Dermis blood vessel endothelial cell (primary cell): ENCODE measurements around the gene ADAMTSL4. TPM values are rescaled to one million over a fixed set of nuclear protein-coding genes. Genes with fewer than 3 reads are reported as not detected.
"Not testable (repeated sequence)": the region's sequence is repeated elsewhere in the genome, so short reads cannot be mapped to it uniquely, and the experiment has no call there.

Experiments used
- DNase-seq: peaks from one replicate; pipeline ENCODE4 v3.0.0; 2010
- total RNA-seq: library from RNA; depleted of rRNA; stranded (reverse); fragments of >200 nt; gene quantifications from 2 replicates; pipeline ENCODE4 v1.2.3, GENCODE V29; 2014

Gene ADAMTSL4
- total RNA-seq, 1 donor from 2014 or later: 0.17 TPM

DNA sequence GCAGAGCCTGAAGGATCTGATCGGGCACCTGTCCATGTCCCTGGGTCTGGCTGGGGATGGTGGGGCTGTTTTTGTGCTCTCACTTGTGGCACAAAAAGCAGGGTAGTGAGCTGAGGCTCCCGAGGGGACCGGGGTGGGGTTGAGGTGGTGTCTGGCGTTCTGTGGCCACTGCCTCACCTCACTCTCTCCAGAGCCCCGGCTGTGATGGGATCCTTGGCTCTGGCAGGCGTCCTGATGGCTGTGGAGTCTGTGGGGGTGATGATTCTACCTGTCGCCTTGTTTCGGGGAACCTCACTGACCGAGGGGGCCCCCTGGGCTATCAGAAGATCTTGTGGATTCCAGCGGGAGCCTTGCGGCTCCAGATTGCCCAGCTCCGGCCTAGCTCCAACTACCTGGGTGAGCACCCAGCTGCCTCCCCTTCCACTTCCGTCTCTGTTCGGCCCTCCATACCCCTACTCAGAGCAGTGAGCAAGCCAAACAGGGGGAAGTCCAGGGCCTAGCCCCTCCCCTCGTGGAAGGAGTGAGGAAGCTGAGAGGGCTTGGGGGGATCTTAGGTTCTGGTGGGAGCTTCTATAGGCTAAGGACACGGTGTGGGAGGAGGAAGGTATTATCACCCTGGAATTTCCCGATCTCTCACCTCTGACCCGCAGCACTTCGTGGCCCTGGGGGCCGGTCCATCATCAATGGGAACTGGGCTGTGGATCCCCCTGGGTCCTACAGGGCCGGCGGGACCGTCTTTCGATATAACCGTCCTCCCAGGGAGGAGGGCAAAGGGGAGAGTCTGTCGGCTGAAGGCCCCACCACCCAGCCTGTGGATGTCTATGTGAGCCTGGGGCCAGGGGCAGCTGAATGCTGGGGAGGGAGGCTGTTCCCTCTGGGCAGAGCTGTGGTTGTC, 7.0 kb downstream of the ADAMTSL4 start:
- DNase-seq: no peak

GRCh38 chr1:150557065-150557600, 7.9 kb downstream of the ADAMTSL4 start:
- no peak for DNase-seq

DNA sequence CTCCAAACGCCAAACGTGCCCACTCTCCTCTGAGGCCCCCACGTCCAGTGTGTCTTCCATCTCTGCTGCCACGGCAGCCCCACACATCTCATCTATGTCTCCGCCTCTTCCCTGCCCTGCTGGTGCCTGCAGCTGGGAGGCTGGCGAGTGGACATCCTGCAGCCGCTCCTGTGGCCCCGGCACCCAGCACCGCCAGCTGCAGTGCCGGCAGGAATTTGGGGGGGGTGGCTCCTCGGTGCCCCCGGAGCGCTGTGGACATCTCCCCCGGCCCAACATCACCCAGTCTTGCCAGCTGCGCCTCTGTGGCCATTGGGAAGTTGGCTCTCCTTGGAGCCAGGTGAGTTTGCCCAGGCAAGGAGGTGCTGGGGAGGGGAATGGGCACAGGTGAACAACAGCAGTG, 8.6 kb downstream of the ADAMTSL4 start:
- DNase-seq: peak; percentile 4

GRCh38 chr1:150558303-150558704, 9.1 kb downstream of the ADAMTSL4 start:
- peak; percentile 16 for DNase-seq

GRCh38 chr1:150558761-150559655, 9.8 kb downstream of the ADAMTSL4 start:
- peak; percentile 84 for DNase-seq

- no peak for DNase-seq
Observed at GRCh38 chr1:150559656-150560010, 10.4 kb downstream of the ADAMTSL4 start.

GRCh38 chr1:150560011-150560438, 10.8 kb downstream of the ADAMTSL4 start:
- peak; percentile 85 for DNase-seq

DNA sequence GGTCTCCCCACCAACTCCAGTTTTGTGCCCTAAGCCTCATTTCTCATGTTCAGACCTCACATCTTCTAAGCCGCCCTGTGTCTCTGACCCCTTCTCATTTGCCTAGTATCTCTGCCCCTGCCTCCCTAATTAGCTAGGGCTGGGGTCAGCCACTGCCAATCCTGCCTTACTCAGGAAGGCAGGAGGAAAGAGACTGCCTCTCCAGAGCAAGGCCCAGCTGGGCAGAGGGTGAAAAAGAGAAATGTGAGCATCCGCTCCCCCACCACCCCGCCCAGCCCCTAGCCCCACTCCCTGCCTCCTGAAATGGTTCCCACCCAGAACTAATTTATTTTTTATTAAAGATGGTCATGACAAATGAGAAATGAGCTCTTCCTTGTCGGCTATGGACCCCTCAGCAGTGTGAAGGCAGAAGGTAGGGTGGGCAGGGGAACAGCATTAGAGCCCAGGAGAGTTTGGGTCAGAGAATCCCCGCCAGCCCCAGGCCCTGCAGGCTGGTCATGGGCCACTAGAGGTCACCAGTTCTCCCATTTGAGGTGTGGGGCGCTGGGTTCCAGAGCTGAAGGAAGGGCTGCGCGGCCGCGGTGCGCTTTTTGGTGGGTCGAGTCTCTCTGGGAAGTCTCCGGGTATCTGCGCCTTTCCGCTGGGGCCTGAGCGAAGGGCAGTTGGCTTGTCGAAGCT, 11.5 kb downstream of the ADAMTSL4 start:
- DNase-seq: peak; percentile 90

DNA sequence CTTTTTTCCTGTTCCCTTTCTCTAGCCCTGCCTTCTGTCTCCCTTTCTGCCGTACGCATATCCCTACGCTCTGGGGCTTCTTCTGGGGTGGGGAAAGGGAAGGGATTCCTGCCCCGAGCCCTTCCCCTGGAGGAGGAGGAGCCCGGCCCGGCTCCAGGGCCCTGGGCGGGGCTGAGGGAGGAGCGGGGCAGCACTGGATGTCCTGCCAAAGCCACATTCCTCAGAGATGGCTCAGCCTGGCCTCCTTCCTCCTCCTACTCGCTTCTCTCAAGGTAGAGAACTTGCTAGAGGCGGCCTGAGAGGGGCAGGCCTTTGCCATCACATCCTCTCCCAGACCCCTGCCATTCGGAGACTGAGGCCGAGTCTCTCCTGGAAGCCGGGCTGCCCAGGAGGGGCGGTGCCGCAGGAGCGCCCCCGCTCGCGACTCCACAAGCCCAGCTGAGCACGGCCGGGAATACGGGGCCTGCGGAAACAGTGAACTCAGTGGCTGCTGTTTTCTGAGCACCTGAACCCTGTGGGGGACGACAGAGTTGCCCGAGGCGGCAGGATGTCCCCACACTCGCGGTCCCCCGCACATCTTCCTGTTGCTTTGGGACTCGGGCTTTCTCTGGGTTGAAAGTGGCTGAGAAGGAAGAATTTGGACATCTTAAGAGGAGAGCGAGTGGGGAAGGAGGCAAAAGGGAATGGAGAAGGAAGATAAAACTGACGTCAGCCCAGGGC, 12.2 kb downstream of the ADAMTSL4 start:
- DNase-seq: peak; percentile 99

- DNase-seq: peak; percentile 96
Observed at GRCh38 chr1:150561974-150562445, 12.8 kb downstream of the ADAMTSL4 start.

GRCh38 chr1:150562446-150563339, 13.5 kb downstream of the ADAMTSL4 start:
- DNase-seq: peak; percentile 31

GRCh38 chr1:150563340-150564038, 14.3 kb downstream of the ADAMTSL4 start:
- DNase-seq: peak; percentile 68

DNA sequence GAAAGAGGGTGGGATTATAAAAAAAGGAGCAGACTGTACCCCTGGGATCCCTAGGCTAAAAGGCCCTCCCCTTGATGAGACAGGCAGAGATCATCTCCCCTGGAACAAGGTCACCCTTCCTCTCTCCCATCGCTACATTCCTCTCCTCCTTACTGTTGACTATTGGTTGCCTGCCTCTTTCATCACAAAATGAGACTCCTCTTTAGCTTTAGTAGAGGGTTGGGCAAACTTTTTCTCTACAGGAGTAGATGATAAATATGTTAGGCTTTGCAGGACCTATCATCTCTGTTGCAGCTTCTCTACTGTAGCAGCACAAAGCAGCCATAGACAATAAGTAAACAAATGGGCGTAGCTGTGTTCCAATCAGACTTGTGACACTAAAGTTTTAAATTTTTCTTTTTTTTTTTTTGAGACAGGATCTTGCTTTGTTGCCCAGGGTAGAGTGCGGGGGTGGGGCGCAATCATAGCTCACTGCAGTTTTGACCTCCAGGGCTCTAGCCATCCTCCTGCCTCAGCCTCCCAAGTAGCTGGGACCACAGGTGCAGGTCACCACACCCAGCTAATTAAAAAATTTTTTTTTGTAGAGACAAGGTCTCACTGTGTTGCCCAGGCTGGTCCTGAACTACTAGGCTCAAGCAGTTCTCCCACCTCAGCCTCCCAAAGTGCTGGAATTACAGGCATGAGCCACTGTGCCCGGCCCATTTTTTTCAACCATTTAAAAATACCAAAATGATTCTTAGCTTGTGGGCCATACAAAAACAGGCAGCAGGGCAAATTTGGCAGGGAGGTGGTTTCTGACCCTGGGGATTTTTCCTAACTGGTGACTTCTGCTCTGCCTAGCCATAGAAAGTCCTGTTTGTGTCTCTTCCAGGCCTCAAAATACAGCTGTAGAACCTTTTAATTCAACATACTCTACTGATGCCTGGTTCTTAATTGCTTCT, 15.1 kb downstream of the ADAMTSL4 start:
- peak; percentile 21 for DNase-seq

DNA sequence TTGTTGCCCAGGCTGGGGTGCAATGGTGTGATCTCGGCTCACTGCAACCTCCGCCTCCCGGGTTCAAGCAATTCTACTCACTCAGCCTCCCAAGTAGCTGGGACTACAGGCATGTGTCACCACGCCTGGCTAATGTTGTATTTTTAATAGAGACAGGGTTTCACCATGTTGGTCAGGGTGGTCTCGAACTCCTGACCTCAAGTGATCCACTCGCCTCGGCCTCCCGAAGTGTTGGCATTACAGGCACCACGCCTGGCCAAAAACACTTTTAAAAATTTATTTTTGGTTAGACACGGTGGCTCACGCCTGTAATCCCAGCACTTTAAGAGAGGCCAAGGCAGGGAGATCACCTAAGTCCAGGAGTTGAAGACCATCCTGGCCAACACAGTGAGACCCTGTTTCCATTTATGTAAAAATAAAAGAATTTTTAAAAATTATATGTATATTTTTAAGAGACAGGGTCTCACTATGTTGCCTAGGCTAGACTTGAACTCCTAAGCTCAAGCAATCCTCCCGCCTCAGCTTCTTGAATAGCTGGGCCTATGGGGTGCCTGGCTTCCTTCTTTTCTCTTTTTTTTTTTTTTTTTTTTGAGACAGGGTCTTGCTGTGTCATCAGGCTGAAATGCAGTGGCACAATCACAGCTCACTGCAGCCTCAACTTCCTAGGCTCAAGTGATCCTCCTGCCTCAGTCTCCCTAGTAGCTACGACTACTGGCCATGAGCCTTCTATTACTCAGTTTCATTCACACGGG, 16.2 kb downstream of the ADAMTSL4 start:
- not testable (repeated sequence) for DNase-seq

- peak; percentile 68 for DNase-seq
Observed at GRCh38 chr1:150566589-150567340, 17.6 kb downstream of the ADAMTSL4 start.

GRCh38 chr1:150567341-150567716, 18.1 kb downstream of the ADAMTSL4 start:
- DNase-seq: no peak
